ENCODE results near the gene ATP2C2.
"Not testable (repeated sequence)": the region's sequence is repeated elsewhere in the genome, so short reads cannot be mapped to it uniquely, and the experiment has no call there.

The ATP2C2 gene

GRCh38 chr16:84397090-84397489 lies 28.8 kb downstream of the ATP2C2 start:
- no peak overlapping the region for H3K9ac ChIP-seq (ENCODE audit: low read depth, low read length, poor library complexity, severe bottlenecking)
- no peaks in the 10 kb centered on the region for H3K9me3 ChIP-seq (ENCODE audit: insufficient read depth, low read depth, low read length)
- H3F3A ChIP-seq (ENCODE audit: low read depth): no peaks in the 10 kb centered on the region
- H4K20me1 ChIP-seq (ENCODE audit: insufficient read depth, low read length, poor library complexity, severe bottlenecking): no peaks in the 10 kb centered on the region
- no peaks in the 10 kb centered on the region for H3K4me1 ChIP-seq (ENCODE audit: insufficient read depth, low read length, poor library complexity, severe bottlenecking)
- no peaks in the 10 kb centered on the region for H3K79me2 ChIP-seq (ENCODE audit: insufficient read depth, low read length)
- no peak overlapping the region for H3K4me3 ChIP-seq (ENCODE audit: low read length, poor library complexity, severe bottlenecking)
- H3K36me3 ChIP-seq (ENCODE audit: insufficient read depth, low read length): no peaks in the 10 kb centered on the region
- H2AFZ ChIP-seq (ENCODE audit: low read length): no peak overlapping the region
- peak; percentile 32; the same call in 1 of the 2 replicates for TF ChIP-seq CTCF (conservative IDR thresholded peaks at IDR 0.05; ENCODE audit: low read length)
- no peak for TF ChIP-seq EZH2phosphoT487 (IDR thresholded peaks at IDR 0.05; ENCODE audit: borderline replicate concordance)
- H3K9me2 ChIP-seq (replicated peaks; ENCODE audit: low read depth, low read length): no peaks in the 10 kb centered on the region
- no peaks in the 10 kb centered on the region for H3K27me3 ChIP-seq (ENCODE audit: insufficient read depth, low read length, poor library complexity, severe bottlenecking)
- no peak overlapping the region for H3K4me2 ChIP-seq (ENCODE audit: low read depth, low read length, poor library complexity, severe bottlenecking)

GRCh38 chr16:84398701-84399100 lies 30.4 kb downstream of the ATP2C2 start:
- H3K4me3 ChIP-seq (ENCODE audit: low read length, poor library complexity, severe bottlenecking): no peak overlapping the region
- no peaks in the 10 kb centered on the region for H4K20me1 ChIP-seq (ENCODE audit: insufficient read depth, low read length, poor library complexity, severe bottlenecking)
- H3K9me2 ChIP-seq (replicated peaks; ENCODE audit: low read depth, low read length): no peaks in the 10 kb centered on the region
- no peaks in the 10 kb centered on the region for H3K4me1 ChIP-seq (ENCODE audit: insufficient read depth, low read length, poor library complexity, severe bottlenecking)
- H3F3A ChIP-seq (ENCODE audit: low read depth): no peaks in the 10 kb centered on the region
- no peaks in the 10 kb centered on the region for H3K36me3 ChIP-seq (ENCODE audit: insufficient read depth, low read length)
- TF ChIP-seq EZH2phosphoT487 (IDR thresholded peaks at IDR 0.05; ENCODE audit: borderline replicate concordance) (no peak), CTCF (conservative IDR thresholded peaks at IDR 0.05; ENCODE audit: low read length) (no peak)
- H3K4me2 ChIP-seq (ENCODE audit: low read depth, low read length, poor library complexity, severe bottlenecking): no peak overlapping the region
- no peaks in the 10 kb centered on the region for H3K79me2 ChIP-seq (ENCODE audit: insufficient read depth, low read length)
- no peaks in the 10 kb centered on the region for H3K9me3 ChIP-seq (ENCODE audit: insufficient read depth, low read depth, low read length)
- H3K27me3 ChIP-seq (ENCODE audit: insufficient read depth, low read length, poor library complexity, severe bottlenecking): no peaks in the 10 kb centered on the region
- H2AFZ ChIP-seq (ENCODE audit: low read length): no peak overlapping the region
- H3K9ac ChIP-seq (ENCODE audit: low read depth, low read length, poor library complexity, severe bottlenecking): no peak overlapping the region

- not testable (repeated sequence) for H3K4me3 ChIP-seq (ENCODE audit: low read length, poor library complexity, severe bottlenecking); H3F3A ChIP-seq (ENCODE audit: low read depth); H3K36me3 ChIP-seq (ENCODE audit: insufficient read depth, low read length); H3K79me2 ChIP-seq (ENCODE audit: insufficient read depth, low read length); H3K9me3 ChIP-seq (ENCODE audit: insufficient read depth, low read depth, low read length); H3K9ac ChIP-seq (ENCODE audit: low read depth, low read length, poor library complexity, severe bottlenecking); H3K4me2 ChIP-seq (ENCODE audit: low read depth, low read length, poor library complexity, severe bottlenecking); H3K4me1 ChIP-seq (ENCODE audit: insufficient read depth, low read length, poor library complexity, severe bottlenecking); H2AFZ ChIP-seq (ENCODE audit: low read length); H3K27me3 ChIP-seq (ENCODE audit: insufficient read depth, low read length, poor library complexity, severe bottlenecking); H4K20me1 ChIP-seq (ENCODE audit: insufficient read depth, low read length, poor library complexity, severe bottlenecking); H3K9me2 ChIP-seq (replicated peaks; ENCODE audit: low read depth, low read length)
Observed at GRCh38 chr16:84399912-84400311, 31.6 kb downstream of the ATP2C2 start.

GRCh38 chr16:84403435-84403834 lies 35.1 kb downstream of the ATP2C2 start:
- not testable (repeated sequence) for H3K9ac ChIP-seq (ENCODE audit: low read depth, low read length, poor library complexity, severe bottlenecking); H2AFZ ChIP-seq (ENCODE audit: low read length); H3K79me2 ChIP-seq (ENCODE audit: insufficient read depth, low read length); H3K4me2 ChIP-seq (ENCODE audit: low read depth, low read length, poor library complexity, severe bottlenecking); H3K4me3 ChIP-seq (ENCODE audit: low read length, poor library complexity, severe bottlenecking); H3K9me2 ChIP-seq (replicated peaks; ENCODE audit: low read depth, low read length); H3K4me1 ChIP-seq (ENCODE audit: insufficient read depth, low read length, poor library complexity, severe bottlenecking); H4K20me1 ChIP-seq (ENCODE audit: insufficient read depth, low read length, poor library complexity, severe bottlenecking); H3K36me3 ChIP-seq (ENCODE audit: insufficient read depth, low read length); H3K9me3 ChIP-seq (ENCODE audit: insufficient read depth, low read depth, low read length); H3K27me3 ChIP-seq (ENCODE audit: insufficient read depth, low read length, poor library complexity, severe bottlenecking); H3F3A ChIP-seq (ENCODE audit: low read depth)

Data from Loucy (cell line).